HG03460 (cell line): ENCODE measurements around the gene IQSEC1.
A peak's percentile ranks its signal among the peaks of the same experiment; 100 is the strongest.

Experiments used
- ATAC-seq: cut with Tn5 transposase; IDR thresholded peaks from one replicate; pipeline ENCODE4 v1.9.1; 2021; ENCODE audit not compliant: unreplicated experiment

IQSEC1 gene

DNA sequence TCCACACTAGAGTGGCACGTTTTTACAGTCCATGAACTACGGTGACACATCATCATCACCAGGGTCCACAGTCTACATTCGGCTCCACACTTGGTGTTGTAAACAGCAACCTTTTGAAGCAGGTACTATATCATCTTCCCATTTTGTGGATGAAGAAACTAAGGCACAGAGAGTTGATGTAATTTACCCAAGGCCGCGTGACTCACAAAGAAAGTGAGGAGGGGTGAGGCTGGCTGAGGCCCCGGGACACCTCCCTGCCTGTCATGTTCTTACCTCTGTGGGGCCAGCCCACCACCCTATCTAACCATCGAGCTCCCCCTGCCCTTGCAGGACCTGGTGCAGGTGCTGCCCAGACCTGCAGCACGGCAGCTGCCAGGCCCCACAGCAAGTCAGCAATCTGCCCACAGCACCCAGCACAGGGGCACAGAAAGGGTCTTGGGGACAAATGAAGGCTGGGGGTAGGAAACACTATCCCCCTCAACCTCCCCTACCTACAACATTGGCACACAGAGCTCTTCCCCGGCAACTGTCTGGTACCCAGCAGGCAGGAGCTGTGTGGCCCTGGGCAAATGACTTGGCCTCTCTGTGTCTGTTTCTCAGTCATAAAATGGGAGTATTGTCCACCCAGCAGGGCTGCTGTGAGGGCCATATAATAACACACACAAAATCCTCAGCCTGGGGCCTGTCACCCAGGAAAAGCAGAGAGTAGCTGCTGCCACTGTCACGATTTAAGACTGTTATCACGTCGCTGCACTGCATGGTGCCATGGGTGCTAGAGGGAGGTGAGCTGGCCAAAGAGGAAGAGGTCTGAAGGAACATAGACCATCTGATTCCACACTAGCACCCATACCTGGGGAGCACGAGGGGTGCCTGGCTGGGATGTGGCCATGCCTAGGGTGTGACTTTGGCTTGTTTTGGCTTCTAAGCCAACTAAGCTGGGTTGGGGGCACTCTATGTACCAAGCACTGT is 115.1 kb downstream of the IQSEC1 start:
- ATAC-seq, result no peak

DNA sequence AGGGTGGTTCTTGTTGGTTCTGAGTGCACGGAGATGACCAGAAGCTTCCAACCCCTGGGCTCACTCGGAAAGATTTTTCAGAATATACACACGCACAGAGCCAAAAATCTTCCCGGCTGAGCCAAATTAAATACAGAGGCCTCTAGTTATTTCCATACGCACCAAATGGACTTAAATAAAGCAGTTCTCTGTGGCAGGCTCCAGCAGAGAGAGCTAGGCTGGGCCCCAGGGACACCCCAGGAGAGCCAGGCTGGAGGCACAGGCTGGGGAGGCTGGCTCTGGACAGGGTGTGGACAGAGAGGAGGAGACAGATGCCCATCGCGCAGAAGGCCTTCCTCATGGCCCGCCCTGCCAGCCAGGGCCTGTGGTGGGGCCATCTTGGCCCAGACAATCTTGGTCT is 115.9 kb downstream of the IQSEC1 start:
- ATAC-seq, result no peak

DNA sequence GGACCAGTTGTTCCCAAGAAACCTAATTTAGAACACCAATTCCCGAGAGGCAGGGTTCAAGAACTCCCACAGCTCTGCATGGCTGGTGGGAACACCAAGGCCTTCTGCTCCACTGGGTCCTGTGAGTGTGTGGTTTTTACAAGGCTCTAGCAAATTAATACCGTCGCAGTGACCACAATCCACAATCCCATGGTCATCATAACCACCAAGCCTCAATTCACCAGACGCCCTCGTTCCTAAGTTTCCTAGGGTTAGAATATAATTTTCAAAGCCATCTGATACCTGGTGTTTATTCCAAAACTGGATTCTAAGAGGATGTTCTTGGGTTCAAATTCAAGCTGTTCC is 116.9 kb downstream of the IQSEC1 start:
- no peak for ATAC-seq

DNA sequence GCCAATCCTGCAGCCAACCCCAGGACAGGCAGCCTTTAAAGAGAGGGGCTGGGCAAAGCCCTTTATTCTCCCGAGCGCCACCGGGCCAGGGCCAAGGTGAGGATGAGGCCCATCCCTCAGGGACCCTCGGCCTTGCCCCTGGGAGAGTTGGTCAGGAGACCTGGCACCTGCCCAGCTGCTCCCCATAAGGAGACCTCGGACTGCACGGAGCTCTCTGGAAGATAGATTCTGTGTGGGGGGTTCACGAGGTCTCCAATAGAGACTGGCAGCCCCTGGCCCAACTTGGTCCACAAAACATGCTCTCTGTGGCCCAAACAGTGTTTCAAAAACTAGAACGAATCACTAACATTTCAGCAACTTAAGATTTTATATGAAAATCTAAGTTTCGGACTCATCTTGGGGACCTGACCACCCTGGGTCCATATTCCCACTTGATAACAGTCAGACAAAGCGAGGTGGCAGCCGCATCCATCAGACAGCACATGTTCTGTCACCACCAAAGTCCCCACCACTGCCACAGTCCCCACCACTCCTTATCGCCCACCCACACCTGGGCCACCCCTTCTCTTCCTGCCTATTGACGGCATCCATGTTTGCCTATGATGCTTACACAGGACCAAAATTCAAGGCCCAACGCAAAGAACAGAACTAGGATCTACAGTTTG is 117.4 kb downstream of the IQSEC1 start:
- no peak for ATAC-seq

DNA sequence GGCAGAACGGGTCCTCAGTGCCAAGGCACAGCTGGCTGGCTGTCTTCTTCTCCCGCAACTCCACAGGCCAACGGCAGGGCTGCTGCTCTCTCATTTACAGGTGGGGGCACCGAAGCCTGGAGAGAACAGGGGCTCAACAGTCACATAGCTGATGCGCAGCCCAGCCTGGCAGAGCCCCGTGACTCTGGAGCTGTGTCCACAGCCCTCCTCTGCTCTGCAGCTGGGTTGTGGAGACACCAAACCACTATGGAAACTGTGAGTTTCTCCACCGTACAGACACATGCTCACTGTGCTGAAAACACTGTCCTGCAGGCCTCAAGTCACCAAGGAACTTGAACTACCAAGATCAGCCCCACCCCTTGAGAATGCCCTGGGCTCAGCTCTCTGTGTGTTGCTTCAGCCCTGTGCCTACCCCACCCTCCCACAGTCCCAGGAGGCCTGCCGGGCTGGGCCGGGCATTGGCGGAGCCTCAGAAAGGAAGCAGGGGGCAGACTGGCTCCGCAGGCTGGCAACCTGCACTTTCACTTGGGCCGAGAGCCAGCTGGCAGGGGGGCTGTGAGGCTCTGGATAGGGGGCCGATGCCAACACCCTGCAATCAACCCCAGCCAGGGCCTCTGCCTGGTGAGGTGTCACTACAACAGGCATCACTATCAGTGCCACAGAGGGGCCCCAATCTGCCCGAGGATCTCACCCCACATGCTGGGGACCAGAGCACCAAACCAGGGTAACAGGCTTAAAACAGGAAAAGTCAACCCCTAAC is 118.2 kb downstream of the IQSEC1 start:
- peak; percentile 55 for ATAC-seq

DNA sequence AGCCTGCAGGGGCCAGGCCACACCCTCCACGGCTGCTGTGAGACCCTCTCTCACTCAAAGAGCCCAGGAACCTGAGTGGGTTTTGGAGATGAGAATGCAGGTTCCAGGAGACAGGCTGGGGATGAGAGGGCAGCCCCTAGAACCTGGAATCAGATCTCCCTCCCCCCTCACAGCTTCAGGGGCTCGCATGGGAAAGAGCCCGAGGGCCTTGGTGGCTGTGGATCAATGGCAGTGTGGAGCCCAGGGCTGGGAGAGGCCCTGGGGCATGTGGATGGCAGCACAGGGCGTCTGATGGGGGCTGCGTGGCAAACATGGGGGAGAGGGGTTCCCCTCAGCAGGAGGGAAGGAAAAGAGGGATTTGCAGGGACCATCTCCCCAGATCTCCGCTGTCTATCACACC is 119.0 kb downstream of the IQSEC1 start:
- ATAC-seq, result no peak

DNA sequence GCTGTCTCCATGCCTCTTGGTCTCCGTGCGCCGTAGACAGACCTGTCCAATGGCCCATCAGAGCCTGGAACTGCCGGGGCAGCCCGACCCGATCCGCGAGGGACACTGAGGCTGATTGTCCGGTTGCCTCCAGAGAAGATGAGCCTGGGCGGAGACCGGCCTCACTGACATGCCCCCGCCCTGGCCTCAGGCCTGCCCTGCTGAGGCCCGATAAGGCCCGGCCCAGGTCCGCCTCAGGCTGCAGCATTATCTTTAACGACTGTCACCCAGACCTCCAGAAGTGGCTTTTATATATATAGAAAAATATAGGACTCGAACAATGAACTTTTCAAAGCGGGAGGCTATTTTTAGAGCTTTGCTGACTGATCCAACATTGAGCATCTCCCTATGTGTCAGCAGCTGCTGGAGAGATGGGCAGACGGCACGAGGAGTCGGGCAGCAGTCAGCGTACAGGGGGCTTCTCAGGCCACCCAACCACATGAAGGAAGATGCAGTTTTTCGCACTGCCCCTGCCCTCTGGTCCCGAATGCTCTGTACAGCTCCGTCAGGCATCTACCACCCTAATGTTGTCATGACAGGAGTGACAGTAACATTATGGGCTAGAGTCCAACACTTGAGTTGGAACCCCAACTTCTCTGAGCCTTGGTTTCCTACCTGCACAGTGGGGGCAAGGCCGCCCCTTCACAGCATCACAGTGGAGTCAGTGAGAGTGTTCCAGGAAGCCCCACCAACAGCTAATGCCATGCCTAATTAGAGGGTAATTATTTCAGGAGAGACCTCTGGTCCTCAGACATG is 119.8 kb downstream of the IQSEC1 start:
- ATAC-seq, result no peak

DNA sequence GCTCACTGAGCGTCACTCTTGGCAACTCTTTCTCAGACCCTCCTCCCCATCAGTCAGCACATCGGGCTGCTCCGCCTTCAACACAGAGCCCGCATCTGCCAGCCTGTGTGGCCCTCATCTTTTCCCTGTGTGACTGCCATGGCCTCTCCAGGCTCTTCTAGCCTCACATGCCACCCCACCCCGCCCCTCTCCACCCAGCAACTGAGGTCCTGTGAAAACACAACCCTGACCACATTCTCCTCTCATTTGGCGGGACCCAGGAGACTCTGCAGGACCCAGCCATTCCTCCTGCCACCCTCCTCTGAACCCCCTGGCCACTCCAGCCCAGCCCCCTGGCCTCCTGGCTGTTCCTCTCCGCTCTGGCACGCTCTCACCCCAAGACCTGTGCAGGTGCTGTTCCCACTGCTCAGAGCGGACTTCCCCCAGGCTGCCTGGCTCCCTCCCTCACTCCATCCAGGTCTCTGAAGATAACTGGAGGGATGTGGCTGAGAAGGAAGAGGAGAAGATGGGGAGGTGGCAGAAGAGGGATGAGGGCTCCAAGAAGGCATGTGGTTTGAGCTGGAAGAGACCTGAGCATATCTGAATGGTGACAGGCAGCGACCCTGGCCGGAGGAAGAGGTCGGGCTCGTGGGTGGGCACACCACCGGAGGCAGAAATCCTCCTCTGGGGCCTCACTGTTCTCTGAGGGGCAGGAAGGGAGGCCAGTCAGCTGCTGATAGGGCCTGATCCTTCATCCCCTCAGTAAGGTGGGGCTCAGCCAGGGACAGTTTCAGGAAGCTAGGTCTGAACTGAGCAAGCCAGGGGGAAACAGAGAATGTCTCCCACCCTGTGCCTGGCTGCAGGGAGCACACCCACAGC is 120.7 kb downstream of the IQSEC1 start:
- ATAC-seq, result no peak

DNA sequence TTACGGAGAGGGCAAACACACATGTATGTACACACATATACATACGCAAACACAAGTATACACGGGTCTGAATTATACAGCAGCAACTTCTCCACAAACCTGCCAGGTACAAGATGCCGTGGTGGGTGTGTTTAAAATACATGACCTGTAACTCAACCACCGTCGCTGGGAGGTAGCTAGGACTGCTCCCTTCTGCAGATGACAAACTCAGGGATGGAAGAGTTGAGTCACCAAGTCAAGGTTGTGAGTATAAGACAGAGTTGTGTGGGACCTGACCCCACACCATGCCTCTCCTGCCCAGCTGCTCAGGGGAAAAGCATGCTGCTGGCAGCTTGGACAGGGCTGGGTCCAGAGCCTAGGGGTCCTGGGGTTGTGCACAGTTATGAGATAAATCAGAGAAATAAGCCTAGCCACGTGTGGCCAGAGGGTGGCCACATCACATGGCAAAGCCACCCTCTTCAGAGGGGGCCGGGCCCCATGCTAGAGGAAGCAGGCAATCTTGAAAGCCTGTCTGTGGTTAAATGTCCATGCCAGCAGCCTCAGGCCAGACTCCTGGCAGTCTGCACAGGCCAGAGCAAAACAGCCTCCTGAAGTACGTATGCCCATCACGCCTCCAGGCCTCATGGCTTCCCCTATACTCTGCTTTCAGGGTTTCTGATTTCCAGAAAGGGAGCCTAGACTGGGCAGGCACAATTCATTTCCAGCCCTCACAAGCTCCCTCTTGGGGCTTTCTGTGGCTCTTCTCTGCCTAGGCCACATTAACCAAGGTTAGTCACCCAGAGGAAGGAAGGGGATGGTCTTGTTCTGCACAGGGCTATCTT is 124.1 kb downstream of the IQSEC1 start:
- ATAC-seq, result peak; percentile 69

DNA sequence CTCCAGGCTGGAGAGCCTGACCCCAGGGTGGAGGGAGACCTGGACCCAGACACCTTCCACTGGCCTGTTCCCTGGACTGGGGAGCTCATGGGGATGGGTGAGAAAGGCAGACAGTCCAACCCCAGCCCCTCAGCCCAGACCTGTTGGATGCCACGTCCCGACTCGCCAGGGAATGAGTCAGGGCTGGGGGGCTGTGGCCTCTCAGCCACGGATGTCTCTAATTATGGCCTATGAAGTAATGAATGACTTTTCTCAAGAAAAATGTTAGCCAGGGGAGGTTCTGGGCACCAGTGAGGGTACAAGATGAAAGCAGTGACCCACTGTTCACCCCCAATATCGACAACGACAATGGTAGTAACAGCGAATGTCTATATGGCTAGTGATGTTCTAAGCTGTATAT is 124.9 kb downstream of the IQSEC1 start:
- ATAC-seq, result no peak

DNA sequence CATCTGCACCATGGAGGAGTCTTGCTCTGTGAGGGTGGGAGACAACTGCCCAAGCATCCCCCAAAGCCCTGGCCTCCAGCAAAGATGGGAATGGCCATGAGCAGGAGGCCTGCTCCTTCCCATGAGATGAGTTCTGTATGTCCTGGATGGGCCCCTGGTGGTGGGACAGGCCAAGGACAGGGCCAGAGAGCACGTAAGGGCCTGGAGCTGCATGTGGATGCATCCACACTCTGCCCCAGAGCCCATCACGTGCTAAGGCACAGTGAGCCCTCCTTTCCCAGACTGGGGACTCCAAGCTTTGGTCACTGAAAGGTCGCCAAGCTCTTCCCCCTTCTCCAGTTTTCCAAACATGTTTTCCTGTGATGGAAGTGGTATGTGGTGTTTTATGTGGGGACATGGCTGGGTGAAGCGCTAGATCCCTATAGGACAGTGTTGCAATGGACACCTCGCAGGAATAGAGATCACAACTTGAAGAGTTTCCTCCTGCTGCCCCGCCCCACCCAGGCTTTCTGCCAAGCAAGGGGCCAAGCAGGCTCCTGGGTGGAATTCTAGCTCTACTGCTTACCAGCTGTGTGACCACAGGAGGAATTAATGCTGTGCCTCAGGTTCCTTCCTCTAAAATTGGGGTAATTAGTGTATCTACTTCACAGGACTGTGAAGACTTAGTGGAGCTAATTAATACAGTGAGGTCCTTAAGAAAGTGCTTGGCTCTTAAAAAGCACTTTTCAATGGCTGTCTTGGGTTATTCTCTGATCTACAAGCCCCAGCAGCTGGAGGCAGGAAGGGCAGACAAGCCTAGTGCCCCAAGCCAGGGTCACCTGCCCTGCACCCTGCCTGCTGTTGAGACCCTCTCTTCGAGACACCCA is 125.5 kb downstream of the IQSEC1 start:
- no peak for ATAC-seq

DNA sequence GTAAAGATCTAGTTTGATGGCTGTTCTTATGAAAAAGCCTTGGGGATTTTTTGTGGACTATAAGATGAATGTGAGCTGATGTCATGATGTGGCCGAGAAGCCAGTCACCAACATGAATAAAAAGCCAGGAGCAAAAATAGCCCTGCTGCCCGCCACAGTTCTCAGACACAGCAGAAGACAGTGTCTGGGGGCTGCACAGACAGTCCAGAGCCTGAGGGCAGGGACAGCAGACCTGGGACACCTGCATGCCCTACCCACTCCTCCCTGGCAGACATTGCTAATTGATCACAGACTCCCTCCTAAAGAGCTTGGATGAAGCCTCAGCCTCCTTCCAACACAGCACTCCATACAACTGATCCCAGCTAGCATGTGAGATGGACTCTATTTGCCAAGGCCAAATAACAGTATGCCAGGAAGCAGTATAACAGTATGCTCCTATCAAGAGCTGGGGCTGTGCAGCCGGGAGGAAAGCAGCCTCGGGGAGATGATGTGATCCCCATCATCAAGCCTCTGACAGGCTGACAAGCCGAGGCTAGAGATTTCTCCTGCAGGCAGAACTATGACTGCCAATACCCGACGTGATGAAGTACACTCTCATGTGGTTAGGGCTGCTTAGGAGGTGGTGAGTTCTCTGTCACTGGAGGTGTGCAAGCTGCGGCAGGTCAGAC is 126.4 kb downstream of the IQSEC1 start:
- no peak for ATAC-seq

DNA sequence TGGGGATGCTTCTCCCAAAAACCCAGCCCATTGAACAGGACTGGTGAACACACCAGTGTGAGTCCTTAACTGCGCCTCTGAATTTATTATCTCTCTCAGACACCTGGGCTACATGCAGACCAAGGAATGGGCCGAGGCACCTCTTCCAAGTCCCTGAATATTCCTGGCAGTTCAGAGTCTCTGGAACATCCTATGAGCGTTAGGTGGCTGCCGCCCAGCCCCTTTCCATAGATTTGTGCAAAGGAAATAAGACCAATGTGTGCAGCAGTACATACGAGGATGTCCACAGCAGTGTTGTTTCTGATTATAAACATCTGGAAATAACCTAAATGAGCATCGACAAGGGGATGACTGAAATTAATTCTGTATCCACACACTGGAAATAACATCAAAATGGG is 127.0 kb downstream of the IQSEC1 start:
- no peak for ATAC-seq

DNA sequence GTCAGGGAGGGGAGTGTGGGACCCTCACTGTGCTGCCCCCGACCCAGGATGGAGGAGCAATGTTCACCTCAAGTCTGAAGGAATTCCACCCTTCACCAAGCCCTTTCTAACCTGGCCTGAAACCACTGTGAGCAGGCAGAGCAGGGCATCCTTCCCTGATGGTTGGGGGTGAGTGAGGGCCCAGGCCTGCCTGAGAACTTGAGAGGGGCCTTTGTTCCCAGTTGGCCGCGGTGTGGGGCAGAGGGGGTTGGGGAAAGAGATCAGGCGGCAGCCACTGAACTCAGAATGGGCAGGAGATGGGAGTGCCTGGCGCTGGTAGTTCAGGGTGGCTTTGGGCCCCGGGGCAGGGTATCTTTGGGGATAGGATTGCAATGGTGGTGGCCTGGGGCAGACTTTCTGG is 128.4 kb downstream of the IQSEC1 start:
- ATAC-seq, result no peak

DNA sequence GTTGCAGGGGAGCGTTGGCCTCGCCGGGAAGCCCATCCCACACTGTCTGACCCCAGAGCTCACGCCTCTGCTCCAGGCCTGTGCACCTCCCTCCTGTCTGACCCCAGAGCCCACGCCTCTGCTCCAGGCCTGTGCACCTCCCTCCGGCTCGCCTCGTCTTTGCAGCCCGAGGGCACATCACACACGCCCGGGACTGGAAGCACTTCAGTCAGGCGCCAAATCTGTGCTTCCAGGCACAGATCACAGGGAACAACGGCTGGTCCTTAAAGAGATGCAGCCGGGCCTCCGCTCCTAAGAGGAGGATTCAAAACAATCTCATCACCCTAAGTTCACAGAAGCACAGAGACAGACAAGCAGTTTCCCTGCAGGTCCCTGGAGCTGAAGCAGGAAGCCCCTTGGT is 128.8 kb downstream of the IQSEC1 start:
- no peak for ATAC-seq

DNA sequence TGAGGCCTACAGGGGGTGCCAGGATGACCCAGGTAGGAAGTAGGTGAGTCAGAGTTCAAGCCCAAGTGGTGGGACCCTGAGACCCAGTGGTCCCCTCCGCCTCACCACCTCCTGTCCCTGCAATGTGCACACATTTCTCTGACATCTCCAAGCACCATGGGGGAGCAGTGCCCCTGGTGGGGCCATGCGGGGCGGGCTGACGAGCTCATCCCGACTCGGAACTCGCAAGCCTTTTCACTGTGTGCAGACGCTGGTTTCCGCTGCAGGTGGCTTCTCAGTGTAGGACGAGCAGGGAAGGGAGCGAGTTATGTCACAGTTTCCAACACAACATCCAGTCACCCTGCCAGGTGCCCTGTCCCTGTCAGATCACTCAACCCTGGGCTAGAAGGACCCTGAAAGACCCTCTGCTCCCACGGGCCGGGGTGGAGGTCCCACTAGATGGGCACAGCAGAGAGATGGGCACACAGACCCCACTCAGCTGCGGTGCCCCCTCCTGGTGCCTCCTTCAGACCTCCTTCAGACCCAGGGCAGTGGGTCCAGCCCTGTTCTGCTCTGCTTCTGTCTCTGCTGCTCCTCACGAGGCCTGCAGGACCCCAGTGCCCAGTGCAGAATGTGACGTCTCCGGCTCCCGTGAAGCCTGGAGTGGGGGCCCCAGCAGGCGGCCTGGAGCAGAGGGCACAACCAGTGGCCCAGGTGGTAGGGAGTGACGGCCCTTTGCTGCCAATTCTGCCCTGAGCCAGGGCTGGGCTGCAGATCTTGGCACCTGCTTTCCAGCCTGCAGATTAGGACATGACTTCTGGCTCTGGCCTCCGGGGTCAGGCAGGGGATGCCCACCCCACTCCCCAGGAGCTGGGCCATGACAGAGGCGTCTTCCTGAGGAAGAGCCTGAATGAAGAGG is 129.9 kb downstream of the IQSEC1 start:
- no peak for ATAC-seq
